ENCODE results near the gene SEC31A. TPM values are rescaled to one million over a fixed set of nuclear protein-coding genes. Genes with fewer than 3 reads are reported as not detected.
"Not testable (repeated sequence)": the region's sequence is repeated elsewhere in the genome, so short reads cannot be mapped to it uniquely, and the experiment has no call there.

Gene SEC31A
- total and polyA plus RNA-seq, 2 donors (not counting 1 experiment from before 2014, with no cell fraction given), result 52.7 to 134 TPM

DNA sequence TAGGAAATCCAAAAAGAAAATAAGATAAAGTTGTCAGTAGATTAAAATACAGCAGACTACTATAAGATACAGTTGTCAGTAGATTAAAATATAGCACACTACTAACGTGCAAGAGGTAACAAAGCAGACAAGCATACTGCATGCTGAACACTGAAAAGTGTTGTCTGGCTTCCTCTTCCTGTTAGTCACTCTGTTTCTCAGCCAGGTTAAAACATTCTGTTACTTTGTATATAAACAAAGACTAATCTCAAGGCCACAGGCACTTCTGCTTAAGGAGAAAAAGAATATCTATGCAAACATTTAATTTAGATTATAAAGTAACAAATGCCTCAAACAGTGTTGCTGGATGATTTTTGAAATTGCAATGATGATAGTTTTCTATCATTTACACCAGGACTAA, 51.3 kb downstream of the SEC31A start:
- no peak overlapping the region for H3K4me3 ChIP-seq (ENCODE audit: control extremely low read depth in 1 of 5, extremely low read depth in 1 of 5, insufficient read depth in 1 of 5, low read depth in 2 of 5, low read length in 4 of 5)
- H2AFZ ChIP-seq (ENCODE audit: insufficient read depth, low read depth, low read length, poor library complexity, severe bottlenecking), result no peak overlapping the region
- no peak overlapping the region for H3K9ac ChIP-seq (ENCODE audit: low read length)
- no peak for TF ChIP-seq EZH2 (IDR thresholded peaks at IDR 0.05; ENCODE audit: borderline replicate concordance, insufficient read depth, low read depth, low read length, poor library complexity, severe bottlenecking)
- TF ChIP-seq, protein P1, sequence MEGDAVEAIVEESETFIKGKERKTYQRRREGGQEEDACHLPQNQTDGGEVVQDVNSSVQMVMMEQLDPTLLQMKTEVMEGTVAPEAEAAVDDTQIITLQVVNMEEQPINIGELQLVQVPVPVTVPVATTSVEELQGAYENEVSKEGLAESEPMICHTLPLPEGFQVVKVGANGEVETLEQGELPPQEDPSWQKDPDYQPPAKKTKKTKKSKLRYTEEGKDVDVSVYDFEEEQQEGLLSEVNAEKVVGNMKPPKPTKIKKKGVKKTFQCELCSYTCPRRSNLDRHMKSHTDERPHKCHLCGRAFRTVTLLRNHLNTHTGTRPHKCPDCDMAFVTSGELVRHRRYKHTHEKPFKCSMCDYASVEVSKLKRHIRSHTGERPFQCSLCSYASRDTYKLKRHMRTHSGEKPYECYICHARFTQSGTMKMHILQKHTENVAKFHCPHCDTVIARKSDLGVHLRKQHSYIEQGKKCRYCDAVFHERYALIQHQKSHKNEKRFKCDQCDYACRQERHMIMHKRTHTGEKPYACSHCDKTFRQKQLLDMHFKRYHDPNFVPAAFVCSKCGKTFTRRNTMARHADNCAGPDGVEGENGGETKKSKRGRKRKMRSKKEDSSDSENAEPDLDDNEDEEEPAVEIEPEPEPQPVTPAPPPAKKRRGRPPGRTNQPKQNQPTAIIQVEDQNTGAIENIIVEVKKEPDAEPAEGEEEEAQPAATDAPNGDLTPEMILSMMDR (IDR thresholded peaks at IDR 0.05), result no peak
- no peaks in the 10 kb centered on the region for H3K9me3 ChIP-seq (ENCODE audit: control extremely low read depth in 1 of 3, control insufficient read depth in 2 of 3, insufficient read depth in 1 of 3, low read length in 2 of 3)
- intact Hi-C loops (cut with micrococcal nuclease), result loop anchor here (5.0 kb wide), 1 partner anchor 377 kb away; no protein-coding TSS in a partner anchor
- H4K20me1 ChIP-seq (ENCODE audit: control insufficient read depth, insufficient read depth, low read length, poor library complexity, severe bottlenecking), result no peaks in the 10 kb centered on the region
- no peaks in the 10 kb centered on the region for H3K79me2 ChIP-seq (ENCODE audit: control insufficient read depth, insufficient read depth, low read length)
- POLR2A ChIA-PET, result no interaction called here
- no peak overlapping the region for H3K27ac Mint-ChIP-seq
- CTCF ChIA-PET, result no interaction called here
- ATAC-seq (ENCODE audit: low read depth), result no peak
- H3K4me1 ChIP-seq (ENCODE audit: control insufficient read depth in 2 of 2, insufficient read depth in 2 of 2, low read length in 2 of 2), result no peaks in the 10 kb centered on the region
- H3K4me1 Mint-ChIP-seq, result no peaks in the 10 kb centered on the region
- H3K9me3 Mint-ChIP-seq (ENCODE audit: insufficient read depth), result no peaks in the 10 kb centered on the region
- H3K27me3 Mint-ChIP-seq, result no peaks in the 10 kb centered on the region
- no peak overlapping the region for H3K27ac ChIP-seq (ENCODE audit: low read length in 2 of 2)
- H3K4me3 Mint-ChIP-seq, result no peak overlapping the region
- peaks cover 3 to 57% of the 10 kb centered on the region in 2 experiments for H3K36me3 ChIP-seq (replicated peaks in 1 of 2; ENCODE audit: control extremely low read depth in 1 of 2, control insufficient read depth in 1 of 2, extremely low read depth in 1 of 2, insufficient read depth in 2 of 2, low read length in 1 of 2)
- no peak for DNase-seq
- H3K4me2 ChIP-seq (replicated peaks; ENCODE audit: low read depth, low read length, poor library complexity, severe bottlenecking), result no peak overlapping the region
- no CpG with 5 or more reads among the region's 1 CpG for WGBS (ENCODE audit: insufficient coverage)
- no peaks in the 10 kb centered on the region for H3K27me3 ChIP-seq (replicated peaks in 1 of 4; ENCODE audit: control extremely low read depth in 1 of 4, control insufficient read depth in 3 of 4, insufficient read depth in 4 of 4, low read length in 3 of 4)

DNA sequence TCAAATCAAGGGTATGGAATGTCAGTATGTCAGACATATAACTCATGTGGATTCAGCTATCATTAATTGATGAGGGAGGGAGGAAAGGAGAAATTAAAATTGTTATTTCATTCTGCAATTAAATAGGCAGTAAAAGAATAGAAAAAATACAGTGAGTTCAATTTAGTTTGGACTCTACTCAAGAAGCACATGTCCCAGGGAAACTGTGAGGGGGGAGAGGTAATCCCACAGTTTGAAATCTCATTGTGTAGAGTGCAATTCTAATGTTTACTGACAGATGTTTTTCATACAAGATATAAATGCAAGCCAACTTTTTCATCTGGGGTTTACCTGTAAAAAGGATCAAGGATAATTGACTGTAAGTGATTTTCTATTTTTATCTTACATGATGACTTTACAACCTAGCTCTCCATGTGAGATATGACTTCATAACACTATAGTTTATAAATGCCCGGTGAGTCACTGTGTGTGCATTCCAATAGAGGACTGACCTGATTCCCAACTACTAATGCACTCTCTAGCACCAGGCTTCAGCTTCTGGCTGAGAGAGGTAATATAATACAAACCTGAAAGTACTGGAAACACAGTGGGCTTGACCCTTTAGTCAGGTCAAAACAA, 57.1 kb downstream of the SEC31A start:
- Mint-ChIP-seq H3K4me1 (no peaks in the 10 kb centered on the region), H3K9me3 (ENCODE audit: insufficient read depth) (peaks cover 3% of the 10 kb centered on the region), H3K27me3 (no peaks in the 10 kb centered on the region), H3K27ac (no peak overlapping the region), H3K4me3 (no peak overlapping the region)
- WGBS (ENCODE audit: insufficient coverage), result no CpG with 5 or more reads among the region's 1 CpG
- Histone ChIP-seq H3K4me3 (ENCODE audit: control extremely low read depth in 1 of 5, extremely low read depth in 1 of 5, insufficient read depth in 1 of 5, low read depth in 2 of 5, low read length in 4 of 5) (no peak overlapping the region), H3K79me2 (ENCODE audit: control insufficient read depth, insufficient read depth, low read length) (no peaks in the 10 kb centered on the region), H2AFZ (ENCODE audit: insufficient read depth, low read depth, low read length, poor library complexity, severe bottlenecking) (no peak overlapping the region), H3K27ac (ENCODE audit: low read length in 2 of 2) (no peak overlapping the region), H4K20me1 (ENCODE audit: control insufficient read depth, insufficient read depth, low read length, poor library complexity, severe bottlenecking) (no peaks in the 10 kb centered on the region), H3K9me3 (ENCODE audit: control extremely low read depth in 1 of 3, control insufficient read depth in 2 of 3, insufficient read depth in 1 of 3, low read length in 2 of 3) (no peaks in the 10 kb centered on the region), H3K36me3 (replicated peaks in 1 of 2; ENCODE audit: control extremely low read depth in 1 of 2, control insufficient read depth in 1 of 2, extremely low read depth in 1 of 2, insufficient read depth in 2 of 2, low read length in 1 of 2) (peaks cover 1 to 36% of the 10 kb centered on the region in 2 experiments), H3K9ac (ENCODE audit: low read length) (no peak overlapping the region), H3K27me3 (replicated peaks in 1 of 4; ENCODE audit: control extremely low read depth in 1 of 4, control insufficient read depth in 3 of 4, insufficient read depth in 4 of 4, low read length in 3 of 4) (no peaks in the 10 kb centered on the region), H3K4me2 (replicated peaks; ENCODE audit: low read depth, low read length, poor library complexity, severe bottlenecking) (no peak overlapping the region), H3K4me1 (ENCODE audit: control insufficient read depth in 2 of 2, insufficient read depth in 2 of 2, low read length in 2 of 2) (no peaks in the 10 kb centered on the region)
- no peak for TF ChIP-seq EZH2 (IDR thresholded peaks at IDR 0.05; ENCODE audit: borderline replicate concordance, insufficient read depth, low read depth, low read length, poor library complexity, severe bottlenecking)
- TF ChIP-seq, protein P1 (IDR thresholded peaks at IDR 0.05), result no peak
- DNase-seq, result no peak
- intact Hi-C loops (cut with micrococcal nuclease), result no loop called here
- no peak for ATAC-seq (ENCODE audit: low read depth)
- ChIA-PET POLR2A (no interaction called here), CTCF (no interaction called here)

DNA sequence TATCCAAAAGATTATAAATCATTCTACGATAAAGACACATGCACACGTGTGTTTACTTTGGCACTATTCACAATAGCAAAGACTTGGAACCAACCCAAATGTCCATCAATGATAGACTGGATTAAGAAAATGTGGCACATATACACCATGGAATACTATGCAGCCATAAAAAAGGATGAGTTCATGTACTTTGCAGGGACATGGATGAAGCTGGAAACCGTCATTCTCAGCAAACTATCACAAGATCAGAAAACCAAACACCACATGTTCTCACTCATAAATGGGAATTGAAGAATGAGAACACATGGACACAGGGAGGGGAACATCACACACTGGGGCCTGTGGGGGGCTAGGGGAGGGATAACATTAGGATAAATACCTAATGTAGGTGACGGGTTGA, 57.9 kb downstream of the SEC31A start:
- H3K4me1 ChIP-seq (ENCODE audit: control insufficient read depth in 2 of 2, insufficient read depth in 2 of 2, low read length in 2 of 2); H3K4me2 ChIP-seq (replicated peaks; ENCODE audit: low read depth, low read length, poor library complexity, severe bottlenecking); H3K9ac ChIP-seq (ENCODE audit: low read length); H3K27ac Mint-ChIP-seq; H3K79me2 ChIP-seq (ENCODE audit: control insufficient read depth, insufficient read depth, low read length); H3K27me3 Mint-ChIP-seq; POLR2A ChIA-PET; ATAC-seq (ENCODE audit: low read depth); H3K9me3 ChIP-seq (ENCODE audit: control extremely low read depth in 1 of 3, control insufficient read depth in 2 of 3, insufficient read depth in 1 of 3, low read length in 2 of 3); H2AFZ ChIP-seq (ENCODE audit: insufficient read depth, low read depth, low read length, poor library complexity, severe bottlenecking); H3K4me3 Mint-ChIP-seq; H3K27ac ChIP-seq (ENCODE audit: low read length in 2 of 2); CTCF ChIA-PET; H3K4me3 ChIP-seq (ENCODE audit: control extremely low read depth in 1 of 5, extremely low read depth in 1 of 5, insufficient read depth in 1 of 5, low read depth in 2 of 5, low read length in 4 of 5); H3K27me3 ChIP-seq (replicated peaks in 1 of 4; ENCODE audit: control extremely low read depth in 1 of 4, control insufficient read depth in 3 of 4, insufficient read depth in 4 of 4, low read length in 3 of 4); H3K4me1 Mint-ChIP-seq; H3K9me3 Mint-ChIP-seq (ENCODE audit: insufficient read depth); intact Hi-C loops (cut with micrococcal nuclease); DNase-seq; H4K20me1 ChIP-seq (ENCODE audit: control insufficient read depth, insufficient read depth, low read length, poor library complexity, severe bottlenecking): not testable (repeated sequence)
- WGBS (ENCODE audit: insufficient coverage), result no CpG with 5 or more reads among the region's 4 CpGs
- H3K36me3 ChIP-seq (replicated peaks in 1 of 2; ENCODE audit: control extremely low read depth in 1 of 2, control insufficient read depth in 1 of 2, extremely low read depth in 1 of 2, insufficient read depth in 2 of 2, low read length in 1 of 2), result peaks cover 0 to 38% of the 10 kb centered on the region in 2 experiments

All from B cell (primary cell).